ENCODE data around the gene H2BW2. TPM values are rescaled to one million over a fixed set of nuclear protein-coding genes. Genes with fewer than 3 reads are reported as not detected.
A peak's percentile ranks its signal among the peaks of the same experiment; 100 is the strongest.

H2BW2 gene
- total RNA-seq (1 to 10 TPM; 1.7 to 6.5 TPM), polyA plus RNA-seq (ENCODE audit: insufficient read depth, low read depth, low replicate concordance) (5.5 TPM)
- long read RNA-seq, donor 1, result 0 reads
- long read RNA-seq, donor 2, result 0 reads

GRCh38 chrX:104039689-104040505 is at the start of gene H2BW2:
H2BW2 (plus strand) TSS chrX:104039956; CDS start chrX:104039995, 39 bp downstream.
- no peak within 1 kb of the TSS for H3K27ac ChIP-seq
- 71 to 77% methylated on average over 9 to 39 of the region's 39 CpGs for WGBS, 2 donors
- peak within 1 kb of the TSS in 1 of 2 donors; percentile 7 for H3K4me3 ChIP-seq
- intact Hi-C loops (cut with DNase I; ENCODE audit: low total_unique reads), result no loop called here
- no peaks in the 10 kb centered on the region for H3K36me3 ChIP-seq (ENCODE audit: low read depth, missing control alignments)
- H3K9me3 ChIP-seq, result no peaks in the 10 kb centered on the region
- H3K27me3 ChIP-seq, result no peaks in the 10 kb centered on the region
- peak; percentile 33 for DNase-seq
- no peaks in the 10 kb centered on the region for H3K4me1 ChIP-seq
- TF ChIP-seq POLR2A (IDR thresholded peaks at IDR 0.05), result no peak
- no peak for TF ChIP-seq CTCF (IDR thresholded peaks at IDR 0.05)

- TF ChIP-seq CTCF (IDR thresholded peaks at IDR 0.05) (no peak), POLR2A (IDR thresholded peaks at IDR 0.05) (no peak)
- WGBS, 2 donors, result 76 to 77% methylated on average over 5 of the region's 5 CpGs
- Histone ChIP-seq H3K9me3 (no peaks in the 10 kb centered on the region), H3K27ac (no peak overlapping the region), H3K36me3 (ENCODE audit: low read depth, missing control alignments) (no peaks in the 10 kb centered on the region), H3K4me3 (no peak overlapping the region), H3K27me3 (no peaks in the 10 kb centered on the region), H3K4me1 (no peaks in the 10 kb centered on the region)
- intact Hi-C loops (cut with DNase I; ENCODE audit: low total_unique reads), result no loop called here
- DNase-seq, result no peak
Measured at GRCh38 chrX:103999234-103999633, 40.5 kb upstream of the H2BW2 start.

GRCh38 chrX:104008831-104009230 is 30.9 kb upstream of the H2BW2 start:
- WGBS, 2 donors, result 68 to 76% methylated on average over 5 of the region's 5 CpGs
- intact Hi-C loops (cut with DNase I; ENCODE audit: low total_unique reads), result no loop called here

GRCh38 chrX:104013158-104013557 is 26.6 kb upstream of the H2BW2 start:
- Histone ChIP-seq H3K27ac (no peak overlapping the region), H3K36me3 (ENCODE audit: low read depth, missing control alignments) (no peaks in the 10 kb centered on the region), H3K4me3 (peak overlapping the region in 1 of 2 donors; percentile 39), H3K4me1 (no peaks in the 10 kb centered on the region), H3K9me3 (no peaks in the 10 kb centered on the region), H3K27me3 (no peaks in the 10 kb centered on the region)
- DNase-seq, result no peak
- TF ChIP-seq POLR2A (IDR thresholded peaks at IDR 0.05) (no peak), CTCF (IDR thresholded peaks at IDR 0.05) (no peak)
- intact Hi-C loops (cut with DNase I; ENCODE audit: low total_unique reads), result no loop called here
- WGBS, 2 donors, result 75 to 83% methylated on average over 8 to 17 of the region's 24 CpGs

More at GRCh38 chrX:104008831-104009230, 30.9 kb upstream of the H2BW2 start:
- no peak for DNase-seq
- H3K9me3 ChIP-seq, result no peaks in the 10 kb centered on the region
- H3K27ac ChIP-seq, result no peak overlapping the region
- no peaks in the 10 kb centered on the region for H3K27me3 ChIP-seq
- H3K4me3 ChIP-seq, result no peak overlapping the region
- H3K36me3 ChIP-seq (ENCODE audit: low read depth, missing control alignments), result no peaks in the 10 kb centered on the region
- no peaks in the 10 kb centered on the region for H3K4me1 ChIP-seq
- TF ChIP-seq CTCF (IDR thresholded peaks at IDR 0.05) (no peak), POLR2A (IDR thresholded peaks at IDR 0.05) (no peak)

All from testis (tissue), 5 donors.